SK-N-SH treated with all-trans-retinoic acid at 6 μM for 48 hours (cell line): Measurements from ENCODE around the gene NR2F2.
"Not testable (repeated sequence)": the region's sequence is repeated elsewhere in the genome, so short reads cannot be mapped to it uniquely, and the experiment has no call there.

Source experiments
- ATAC-seq: fragments of 200-7000 bp; cut with Tn5 transposase; 3 replicates; pipeline ENCODE4 v1.9.1; 2020; ENCODE audit warnings: mild to moderate bottlenecking, moderate library complexity
- ARNTL ChIP-seq: fragments of 450-650 bp; formaldehyde crosslinking; IDR thresholded peaks from 2 replicates; pipeline ENCODE4 v1.5.0; 2020; ENCODE audit warnings: low read depth, mild to moderate bottlenecking, moderate library complexity, borderline replicate concordance
- CREB5 ChIP-seq: fragments of 250-450 bp; sonication (Bioruptor Pico); IDR thresholded peaks from 2 replicates; pipeline ENCODE4 v1.5.1; 2020; ENCODE audit warnings: low read depth, mild to moderate bottlenecking, moderate library complexity
- CSDC2 ChIP-seq: fragments of 250-450 bp; sonication (Bioruptor Pico); IDR thresholded peaks from 2 replicates; pipeline ENCODE4 v1.5.0; 2020; ENCODE audit warnings: mild to moderate bottlenecking, moderate library complexity
- ESRRG ChIP-seq: fragments of 250-450 bp; sonication (Bioruptor Pico); IDR thresholded peaks from 2 replicates; pipeline ENCODE4 v1.6.1; 2021; ENCODE audit warnings: mild to moderate bottlenecking
- GLIS3 ChIP-seq: fragments of 250-450 bp; sonication (Bioruptor Pico); IDR thresholded peaks from 2 replicates; pipeline ENCODE4 v1.5.0; 2020; ENCODE audit warnings: mild to moderate bottlenecking, moderate library complexity
- ISL1 ChIP-seq: fragments of 250-450 bp; sonication (Bioruptor Pico); IDR thresholded peaks from 2 replicates; pipeline ENCODE4 v2.1.2; 2022; ENCODE audit warnings: mild to moderate bottlenecking, moderate library complexity
- OSR1 ChIP-seq: fragments of 250-450 bp; sonication (Bioruptor Pico); IDR thresholded peaks from 2 replicates; pipeline ENCODE4 v1.8.0; 2022; ENCODE audit warnings: moderate library complexity, mild to moderate bottlenecking, inconsistent platforms
- PATZ1 ChIP-seq: fragments of 250-450 bp; sonication (Bioruptor Pico); IDR thresholded peaks from 2 replicates; pipeline ENCODE4 v1.8.0; 2020; ENCODE audit warnings: mild to moderate bottlenecking, moderate library complexity, borderline replicate concordance
- POU6F1 ChIP-seq: fragments of 250-450 bp; sonication (Bioruptor Pico); IDR thresholded peaks from 2 replicates; pipeline ENCODE4 v1.8.0; 2021; ENCODE audit warnings: low read depth, mild to moderate bottlenecking, moderate library complexity, borderline replicate concordance
- RARB ChIP-seq: fragments of 250-450 bp; sonication (Bioruptor Pico); IDR thresholded peaks from 2 replicates; pipeline ENCODE4 v1.8.0; 2021; ENCODE audit warnings: mild to moderate bottlenecking, moderate library complexity
- SNAI2 ChIP-seq: fragments of 250-450 bp; sonication (Bioruptor Pico); IDR thresholded peaks from 2 replicates; pipeline ENCODE4 v1.5.0; 2020; ENCODE audit warnings: mild to moderate bottlenecking, moderate library complexity
- TCF4 ChIP-seq: fragments of 250-450 bp; sonication (Bioruptor Pico); IDR thresholded peaks from 2 replicates; pipeline ENCODE4 v1.8.0; 2021; ENCODE audit warnings: mild to moderate bottlenecking, moderate library complexity, borderline replicate concordance
- TOX ChIP-seq: fragments of 250-450 bp; sonication (Bioruptor Pico); IDR thresholded peaks from 2 replicates; pipeline ENCODE4 v1.8.0; 2021; ENCODE audit warnings: mild to moderate bottlenecking, moderate library complexity, borderline replicate concordance
- TSHZ2 ChIP-seq: fragments of 250-450 bp; sonication (Bioruptor Pico); IDR thresholded peaks from 2 replicates; pipeline ENCODE4 v1.5.0; 2020; ENCODE audit warnings: mild to moderate bottlenecking, moderate library complexity
- ZC3H10 ChIP-seq: fragments of 250-450 bp; sonication (Bioruptor Pico); IDR thresholded peaks from 2 replicates; pipeline ENCODE4 v1.5.1; 2021; ENCODE audit warnings: mild to moderate bottlenecking, moderate library complexity
- ZFP3 ChIP-seq: fragments of 250-450 bp; sonication (Bioruptor Pico); IDR thresholded peaks from 2 replicates; pipeline ENCODE4 v1.5.0; 2020; ENCODE audit warnings: mild to moderate bottlenecking, moderate library complexity
- ZNF565 ChIP-seq: fragments of 450-650 bp; formaldehyde crosslinking; conservative IDR thresholded peaks from 2 replicates; pipeline ENCODE4 v1.5.0; 2020; ENCODE audit warnings: low read depth, mild to moderate bottlenecking, moderate library complexity
- ZNF70 ChIP-seq: fragments of 450-650 bp; formaldehyde crosslinking; IDR thresholded peaks from 2 replicates; pipeline ENCODE4 v1.5.0; 2020; ENCODE audit warnings: mild to moderate bottlenecking, moderate library complexity
- ZNF8 ChIP-seq: fragments of 450-650 bp; formaldehyde crosslinking; IDR thresholded peaks from 2 replicates; pipeline ENCODE4 v1.5.0; 2020; ENCODE audit warnings: mild to moderate bottlenecking, moderate library complexity

The NR2F2 gene

DNA sequence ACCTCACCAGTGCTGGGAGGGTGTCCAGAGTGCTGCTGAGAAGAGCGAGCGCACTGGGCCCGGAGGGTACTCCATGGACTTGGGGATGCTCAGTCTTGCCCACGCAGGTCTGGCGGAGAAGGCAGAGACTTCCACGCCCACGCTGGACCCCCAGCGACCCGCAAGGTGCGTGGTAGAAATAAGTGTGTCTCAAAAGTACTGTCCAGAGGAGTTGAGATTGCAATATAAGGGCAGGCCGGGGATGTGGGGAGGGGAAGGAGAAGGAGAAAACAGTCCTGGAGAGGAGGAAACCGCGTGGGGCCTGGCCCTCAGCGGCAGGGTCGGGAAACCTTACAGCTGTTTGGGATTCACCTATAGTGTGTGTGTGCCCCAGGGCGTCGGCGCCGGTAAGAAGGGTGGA is 38.9 kb downstream of the NR2F2 start:
- no peak for TF ChIP-seq CREB5 (CRISPR knock-in tag)
- TF ChIP-seq ARNTL (CRISPR knock-in tag): no peak
- TF ChIP-seq ZFP3: no peak
- no peak for ATAC-seq

DNA sequence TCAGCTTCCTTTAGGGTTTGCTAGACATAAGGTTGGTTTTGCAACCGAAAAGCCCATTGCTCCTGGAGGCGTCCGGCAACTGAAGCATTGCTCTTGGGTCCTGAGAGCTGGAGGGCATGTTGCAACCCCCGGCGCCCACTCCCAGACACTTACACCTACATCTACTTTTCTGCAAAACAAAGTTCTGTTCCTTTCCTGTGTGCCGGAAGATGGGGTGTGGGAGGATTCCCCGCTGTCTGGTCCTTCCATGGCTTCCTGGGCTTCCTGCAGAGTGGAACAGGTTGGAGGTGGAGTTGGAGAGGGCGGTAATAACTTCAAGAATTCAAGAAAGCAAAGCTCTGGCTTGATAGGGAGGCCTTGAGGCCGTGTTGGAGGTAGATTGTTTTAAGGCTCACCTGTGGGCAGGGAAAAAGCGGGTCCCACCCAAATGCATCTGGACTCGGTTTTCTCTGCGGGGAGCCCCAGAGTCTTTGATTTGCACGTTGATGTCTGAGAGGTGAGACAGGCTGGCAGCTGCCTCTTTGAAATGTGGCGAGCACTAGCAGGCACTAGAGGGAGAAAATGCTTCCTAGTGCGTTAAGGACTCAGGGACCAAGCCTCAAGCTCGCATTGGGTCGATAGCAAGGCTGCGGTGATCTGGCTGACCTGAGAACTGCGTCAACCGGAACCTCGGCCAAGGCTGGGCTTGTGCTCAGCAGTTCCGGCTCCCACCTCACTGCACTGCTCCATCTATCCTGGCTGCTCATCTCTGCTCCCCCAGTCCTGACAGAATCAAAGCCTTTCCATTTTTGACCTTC is 39.5 kb downstream of the NR2F2 start:
- TF ChIP-seq CREB5 (CRISPR knock-in tag): no peak
- TF ChIP-seq ISL1: no peak
- TF ChIP-seq ZNF70 (CRISPR knock-in tag): no peak
- no peak for TF ChIP-seq ZC3H10 (CRISPR knock-in tag)
- no peak for TF ChIP-seq PATZ1 (CRISPR knock-in tag)
- TF ChIP-seq SNAI2 (CRISPR knock-in tag): no peak
- no peak for TF ChIP-seq OSR1 (CRISPR knock-in tag)
- TF ChIP-seq ZFP3: no peak
- ATAC-seq: no peak

DNA sequence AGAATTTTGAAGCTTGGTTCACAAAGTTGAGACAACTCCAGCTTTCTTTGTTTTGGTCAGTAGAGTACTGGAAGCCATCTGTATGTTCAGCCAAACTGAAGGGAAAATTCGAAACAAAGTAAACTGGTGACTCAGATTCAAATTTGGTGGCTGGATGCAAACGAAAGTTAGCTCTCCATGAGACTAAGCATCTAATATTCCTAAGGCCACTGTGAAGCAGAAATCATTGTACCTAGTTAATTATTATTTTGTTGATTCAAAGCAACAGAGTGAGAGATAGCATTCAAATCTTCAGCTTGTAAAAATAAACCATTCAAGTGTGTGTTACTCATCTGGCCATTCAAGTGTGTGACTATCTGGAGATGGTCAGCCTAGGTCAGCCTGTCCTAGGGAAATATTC is 42.1 kb downstream of the NR2F2 start:
- no peak for TF ChIP-seq ESRRG (CRISPR knock-in tag)
- TF ChIP-seq, all 23 proteins: peak for 0
- ATAC-seq: no peak

- ATAC-seq: no peak
- TF ChIP-seq ESRRG (CRISPR knock-in tag): no peak
- no peak for TF ChIP-seq ZNF70 (CRISPR knock-in tag)
- TF ChIP-seq TOX (CRISPR knock-in tag): no peak
- TF ChIP-seq ISL1: no peak
- TF ChIP-seq ZFP3: no peak
- TF ChIP-seq GLIS3 (CRISPR knock-in tag): no peak
- TF ChIP-seq TSHZ2 (CRISPR knock-in tag): no peak
- TF ChIP-seq OSR1 (CRISPR knock-in tag): no peak
- TF ChIP-seq TCF4 (CRISPR knock-in tag): no peak
- no peak for TF ChIP-seq ZC3H10 (CRISPR knock-in tag)
- no peak for TF ChIP-seq CSDC2 (CRISPR knock-in tag)
Measured at GRCh38 chr15:96374499-96374898, 44.0 kb downstream of the NR2F2 start.

- not testable (repeated sequence) for ATAC-seq
Measured at GRCh38 chr15:96379592-96379991, 49.1 kb downstream of the NR2F2 start.

GRCh38 chr15:96381463-96381862 is 51.0 kb downstream of the NR2F2 start:
- ATAC-seq: no peak
- TF ChIP-seq SNAI2 (CRISPR knock-in tag) (no peak), ESRRG (CRISPR knock-in tag) (no peak), RARB (CRISPR knock-in tag) (no peak), CREB5 (CRISPR knock-in tag) (no peak), POU6F1 (CRISPR knock-in tag) (no peak), ZNF565 (CRISPR knock-in tag) (no peak), ZNF8 (CRISPR knock-in tag) (no peak), ZFP3 (no peak), ZNF70 (CRISPR knock-in tag) (no peak), OSR1 (CRISPR knock-in tag) (no peak), CSDC2 (CRISPR knock-in tag) (no peak), ZC3H10 (CRISPR knock-in tag) (no peak), ARNTL (CRISPR knock-in tag) (no peak), ISL1 (no peak)
